ENCODE results near the gene DNAJC4. TPM values are rescaled to one million over a fixed set of nuclear protein-coding genes. Genes with fewer than 3 reads are reported as not detected.

The DNAJC4 gene
- total RNA-seq, 6 experiments from 2014 or later: 21.7 to 29.5 (median 23.2) TPM

- Mint-ChIP-seq H3K4me3 (peak overlapping the region; percentile 96), H3K36me3 (ENCODE audit: low read depth) (peaks cover 19% of the 10 kb centered on the region; the same call in 1 of the 2 replicates), H3K27ac (peak overlapping the region; percentile 99), H3K4me1 (ENCODE audit: low read depth) (peaks cover 48% of the 10 kb centered on the region), H3K9me3 (no peaks in the 10 kb centered on the region), H3K27me3 (ENCODE audit: insufficient read depth) (peaks cover 14% of the 10 kb centered on the region)
- TF ChIP-seq CTCF (IDR thresholded peaks at IDR 0.05): no peak; the same call in 1 of the 2 replicates
- no peak for DNase-seq
These were observed 38.7 kb downstream of the DNAJC4 start for GRCh38 chr11:64268893-64269539.

- peak; percentile 100 for DNase-seq
- TF ChIP-seq CTCF (IDR thresholded peaks at IDR 0.05): peak; percentile 42
- peak overlapping the region; percentile 96 for H3K4me3 Mint-ChIP-seq
- H3K36me3 Mint-ChIP-seq (ENCODE audit: low read depth): peaks cover 19% of the 10 kb centered on the region; the same call in 1 of the 2 replicates
- peaks cover 48% of the 10 kb centered on the region for H3K4me1 Mint-ChIP-seq (ENCODE audit: low read depth)
- H3K27me3 Mint-ChIP-seq (ENCODE audit: insufficient read depth): peaks cover 14% of the 10 kb centered on the region
- peak overlapping the region; percentile 99 for H3K27ac Mint-ChIP-seq
- no peaks in the 10 kb centered on the region for H3K9me3 Mint-ChIP-seq
These were observed 39.3 kb downstream of the DNAJC4 start for GRCh38 chr11:64269540-64270220.

GRCh38 chr11:64275031-64275800 is 44.9 kb downstream of the DNAJC4 start:
- Mint-ChIP-seq H3K36me3 (ENCODE audit: low read depth) (peaks cover 8% of the 10 kb centered on the region; the same call in 1 of the 2 replicates), H3K27me3 (ENCODE audit: insufficient read depth) (peaks cover 2% of the 10 kb centered on the region), H3K27ac (no peak overlapping the region), H3K4me1 (ENCODE audit: low read depth) (peaks cover 13% of the 10 kb centered on the region), H3K9me3 (no peaks in the 10 kb centered on the region), H3K4me3 (no peak overlapping the region)
- DNase-seq: no peak
- no peak for TF ChIP-seq CTCF (IDR thresholded peaks at IDR 0.05)

- H3K4me1 Mint-ChIP-seq (ENCODE audit: low read depth): peaks cover 9% of the 10 kb centered on the region; the same call in 1 of the 2 replicates
- no peaks in the 10 kb centered on the region; the same call in none of the 2 replicates for H3K27me3 Mint-ChIP-seq (ENCODE audit: insufficient read depth)
- H3K36me3 Mint-ChIP-seq (ENCODE audit: low read depth): peaks cover 5% of the 10 kb centered on the region; the same call in 1 of the 2 replicates
- TF ChIP-seq CTCF (IDR thresholded peaks at IDR 0.05): no peak
- no peaks in the 10 kb centered on the region for H3K9me3 Mint-ChIP-seq
- no peak overlapping the region for H3K4me3 Mint-ChIP-seq
- no peak for DNase-seq
- H3K27ac Mint-ChIP-seq: no peak overlapping the region
These were observed 45.5 kb downstream of the DNAJC4 start for GRCh38 chr11:64275841-64276240.

- H3K4me1 Mint-ChIP-seq (ENCODE audit: low read depth): peaks cover 13% of the 10 kb centered on the region; the same call in 1 of the 2 replicates
These were observed 46.5 kb downstream of the DNAJC4 start for GRCh38 chr11:64276653-64277431.

More at GRCh38 chr11:64276653-64277431, 46.5 kb downstream of the DNAJC4 start:
- Mint-ChIP-seq H3K36me3 (ENCODE audit: low read depth) (peaks cover 13% of the 10 kb centered on the region), H3K9me3 (no peaks in the 10 kb centered on the region), H3K27me3 (ENCODE audit: insufficient read depth) (peaks cover 3% of the 10 kb centered on the region), H3K4me3 (no peak overlapping the region), H3K27ac (no peak overlapping the region)
- DNase-seq: no peak
- no peak for TF ChIP-seq CTCF (IDR thresholded peaks at IDR 0.05)
